HG02943 (cell line): ENCODE results near the gene SAMD4A.

Source experiments
- ATAC-seq: cut with Tn5 transposase; IDR thresholded peaks from one replicate; pipeline ENCODE4 v1.9.1; 2021; ENCODE audit warnings: mild to moderate bottlenecking, low read depth, moderate library complexity; ENCODE audit not compliant: unreplicated experiment

SAMD4A gene

GRCh38 chr14:54754116-54754622 is 187.2 kb downstream of the SAMD4A start:
- ATAC-seq: no peak

- ATAC-seq: no peak
These were observed 187.9 kb downstream of the SAMD4A start for GRCh38 chr14:54754623-54755386.

- no peak for ATAC-seq
These were observed 189.9 kb downstream of the SAMD4A start for GRCh38 chr14:54756656-54757392.

GRCh38 chr14:54758041-54758440 is 191.1 kb downstream of the SAMD4A start:
- ATAC-seq: no peak

GRCh38 chr14:54759982-54760585 is 193.2 kb downstream of the SAMD4A start:
- no peak for ATAC-seq

- no peak for ATAC-seq
These were observed 194.1 kb downstream of the SAMD4A start for GRCh38 chr14:54760866-54761575.

GRCh38 chr14:54761835-54762234 is 194.9 kb downstream of the SAMD4A start:
- no peak for ATAC-seq

GRCh38 chr14:54762296-54762695 is 195.4 kb downstream of the SAMD4A start:
- no peak for ATAC-seq

- ATAC-seq: no peak
These were observed 196.8 kb downstream of the SAMD4A start for GRCh38 chr14:54763761-54764160.

- ATAC-seq: no peak
These were observed 199.6 kb downstream of the SAMD4A start for GRCh38 chr14:54766276-54767138.

GRCh38 chr14:54767139-54767431 is 200.2 kb downstream of the SAMD4A start:
- ATAC-seq: no peak

GRCh38 chr14:54767450-54767849 is 200.5 kb downstream of the SAMD4A start:
- no peak for ATAC-seq

- ATAC-seq: no peak
These were observed 201.7 kb downstream of the SAMD4A start for GRCh38 chr14:54768501-54769129.

GRCh38 chr14:54769951-54770863 is 203.3 kb downstream of the SAMD4A start:
- ATAC-seq: no peak

- ATAC-seq: no peak
These were observed 204.6 kb downstream of the SAMD4A start for GRCh38 chr14:54771411-54772027.

GRCh38 chr14:54772451-54772881 is 205.5 kb downstream of the SAMD4A start:
- ATAC-seq: no peak

GRCh38 chr14:54773171-54774006 is 206.5 kb downstream of the SAMD4A start:
- ATAC-seq: no peak
